ENCODE measurements around the gene SLC44A3.

- TF ChIP-seq CTCF (IDR thresholded peaks at IDR 0.05): no peak
- no peak for TF ChIP-seq POLR2A (IDR thresholded peaks at IDR 0.05)
- TF ChIP-seq POLR2AphosphoS5 (IDR thresholded peaks at IDR 0.05): no peak
- TF ChIP-seq EP300 (IDR thresholded peaks at IDR 0.05): no peak
Measured at GRCh38 chr1:94846308-94846707, 26.2 kb downstream of the SLC44A3 start.
